ENCODE data around the gene ZNF333. TPM values are rescaled to one million over a fixed set of nuclear protein-coding genes. Genes with fewer than 3 reads are reported as not detected.

Gene ZNF333
- polyA plus RNA-seq, 1 of the 3 experiments (the other 2 are of a cell fraction): 15.2 TPM

DNA sequence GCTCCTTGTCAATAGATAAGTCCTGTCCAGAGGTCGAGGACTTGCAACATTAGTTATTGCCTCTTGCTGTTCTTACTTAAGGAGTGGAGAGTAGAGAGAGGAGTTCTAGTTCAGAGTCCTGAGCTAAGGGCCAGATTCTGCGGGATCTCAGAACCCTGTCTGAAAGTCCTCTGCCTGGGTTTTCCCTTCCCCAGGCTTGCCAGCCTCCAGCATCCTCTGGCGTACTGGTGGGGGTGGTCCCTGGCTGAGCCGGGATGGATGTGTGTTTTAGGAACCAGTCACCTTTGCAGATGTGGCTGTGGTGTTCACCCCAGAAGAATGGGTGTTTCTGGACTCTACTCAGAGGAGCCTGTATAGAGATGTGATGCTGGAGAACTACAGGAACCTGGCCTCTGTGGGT lies 26.0 kb downstream of the ZNF333 start:
- CTCF ChIA-PET: interaction anchor here (0.8 to 1.2 kb wide), 2 partner anchors 30 to 159 kb away, joined by 3 read pairs; no protein-coding TSS in a partner anchor
- H3K4me1 ChIP-seq (ENCODE audit: control insufficient read depth in 1 of 2, insufficient read depth in 2 of 2, low read depth in 1 of 2, low read length in 1 of 2): no peaks in the 10 kb centered on the region
- POLR2A ChIA-PET: no interaction called here
- H3K27me3 ChIP-seq (ENCODE audit: insufficient read depth): no peaks in the 10 kb centered on the region
- no peak overlapping the region for H3K4me2 ChIP-seq
- H4K20me1 ChIP-seq (ENCODE audit: insufficient read depth): no peaks in the 10 kb centered on the region
- peaks cover 47 to 53% of the 10 kb centered on the region in 2 experiments for H3K36me3 ChIP-seq (replicated peaks in 1 of 2; ENCODE audit: control insufficient read depth in 1 of 2, insufficient read depth in 2 of 2, low read length in 1 of 2)
- TF ChIP-seq TCF12 (IDR thresholded peaks at IDR 0.05) (no peak), FOXJ3 (CRISPR knock-in tag; IDR thresholded peaks at IDR 0.05) (no peak), NFIC (IDR thresholded peaks at IDR 0.05; ENCODE audit: borderline replicate concordance) (no peak), GATA2 (CRISPR knock-in tag; IDR thresholded peaks at IDR 0.05) (no peak), TAF1 (IDR thresholded peaks at IDR 0.05; ENCODE audit: borderline replicate concordance, low read depth, low read length) (no peak), EP300 (IDR thresholded peaks at IDR 0.05; ENCODE audit: borderline replicate concordance in 1 of 2, low read depth in 1 of 2, low read length in 1 of 2) (no peak), CHD2 (IDR thresholded peaks at IDR 0.05; ENCODE audit: low read length, partially characterized antibody) (no peak), ELF1 (IDR thresholded peaks at IDR 0.05) (no peak), RCOR1 (IDR thresholded peaks at IDR 0.05; ENCODE audit: low read length) (no peak), FOXM1 (IDR thresholded peaks at IDR 0.05; ENCODE audit: low read depth) (no peak), NRF1 (IDR thresholded peaks at IDR 0.05; ENCODE audit: low read depth, low read length) (no peak)
- TF ChIP-seq, protein P1, sequence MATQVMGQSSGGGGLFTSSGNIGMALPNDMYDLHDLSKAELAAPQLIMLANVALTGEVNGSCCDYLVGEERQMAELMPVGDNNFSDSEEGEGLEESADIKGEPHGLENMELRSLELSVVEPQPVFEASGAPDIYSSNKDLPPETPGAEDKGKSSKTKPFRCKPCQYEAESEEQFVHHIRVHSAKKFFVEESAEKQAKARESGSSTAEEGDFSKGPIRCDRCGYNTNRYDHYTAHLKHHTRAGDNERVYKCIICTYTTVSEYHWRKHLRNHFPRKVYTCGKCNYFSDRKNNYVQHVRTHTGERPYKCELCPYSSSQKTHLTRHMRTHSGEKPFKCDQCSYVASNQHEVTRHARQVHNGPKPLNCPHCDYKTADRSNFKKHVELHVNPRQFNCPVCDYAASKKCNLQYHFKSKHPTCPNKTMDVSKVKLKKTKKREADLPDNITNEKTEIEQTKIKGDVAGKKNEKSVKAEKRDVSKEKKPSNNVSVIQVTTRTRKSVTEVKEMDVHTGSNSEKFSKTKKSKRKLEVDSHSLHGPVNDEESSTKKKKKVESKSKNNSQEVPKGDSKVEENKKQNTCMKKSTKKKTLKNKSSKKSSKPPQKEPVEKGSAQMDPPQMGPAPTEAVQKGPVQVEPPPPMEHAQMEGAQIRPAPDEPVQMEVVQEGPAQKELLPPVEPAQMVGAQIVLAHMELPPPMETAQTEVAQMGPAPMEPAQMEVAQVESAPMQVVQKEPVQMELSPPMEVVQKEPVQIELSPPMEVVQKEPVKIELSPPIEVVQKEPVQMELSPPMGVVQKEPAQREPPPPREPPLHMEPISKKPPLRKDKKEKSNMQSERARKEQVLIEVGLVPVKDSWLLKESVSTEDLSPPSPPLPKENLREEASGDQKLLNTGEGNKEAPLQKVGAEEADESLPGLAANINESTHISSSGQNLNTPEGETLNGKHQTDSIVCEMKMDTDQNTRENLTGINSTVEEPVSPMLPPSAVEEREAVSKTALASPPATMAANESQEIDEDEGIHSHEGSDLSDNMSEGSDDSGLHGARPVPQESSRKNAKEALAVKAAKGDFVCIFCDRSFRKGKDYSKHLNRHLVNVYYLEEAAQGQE (IDR thresholded peaks at IDR 0.05; ENCODE audit: low read depth, low read length): no peak
- TF ChIP-seq, protein P2, sequence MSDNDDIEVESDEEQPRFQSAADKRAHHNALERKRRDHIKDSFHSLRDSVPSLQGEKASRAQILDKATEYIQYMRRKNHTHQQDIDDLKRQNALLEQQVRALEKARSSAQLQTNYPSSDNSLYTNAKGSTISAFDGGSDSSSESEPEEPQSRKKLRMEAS (IDR thresholded peaks at IDR 0.05; ENCODE audit: low read depth): no peak
- TF ChIP-seq, protein P3, sequence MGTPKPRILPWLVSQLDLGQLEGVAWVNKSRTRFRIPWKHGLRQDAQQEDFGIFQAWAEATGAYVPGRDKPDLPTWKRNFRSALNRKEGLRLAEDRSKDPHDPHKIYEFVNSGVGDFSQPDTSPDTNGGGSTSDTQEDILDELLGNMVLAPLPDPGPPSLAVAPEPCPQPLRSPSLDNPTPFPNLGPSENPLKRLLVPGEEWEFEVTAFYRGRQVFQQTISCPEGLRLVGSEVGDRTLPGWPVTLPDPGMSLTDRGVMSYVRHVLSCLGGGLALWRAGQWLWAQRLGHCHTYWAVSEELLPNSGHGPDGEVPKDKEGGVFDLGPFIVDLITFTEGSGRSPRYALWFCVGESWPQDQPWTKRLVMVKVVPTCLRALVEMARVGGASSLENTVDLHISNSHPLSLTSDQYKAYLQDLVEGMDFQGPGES (IDR thresholded peaks at IDR 0.05; ENCODE audit: low read depth, low read length): no peak
- TF ChIP-seq, protein P4, sequence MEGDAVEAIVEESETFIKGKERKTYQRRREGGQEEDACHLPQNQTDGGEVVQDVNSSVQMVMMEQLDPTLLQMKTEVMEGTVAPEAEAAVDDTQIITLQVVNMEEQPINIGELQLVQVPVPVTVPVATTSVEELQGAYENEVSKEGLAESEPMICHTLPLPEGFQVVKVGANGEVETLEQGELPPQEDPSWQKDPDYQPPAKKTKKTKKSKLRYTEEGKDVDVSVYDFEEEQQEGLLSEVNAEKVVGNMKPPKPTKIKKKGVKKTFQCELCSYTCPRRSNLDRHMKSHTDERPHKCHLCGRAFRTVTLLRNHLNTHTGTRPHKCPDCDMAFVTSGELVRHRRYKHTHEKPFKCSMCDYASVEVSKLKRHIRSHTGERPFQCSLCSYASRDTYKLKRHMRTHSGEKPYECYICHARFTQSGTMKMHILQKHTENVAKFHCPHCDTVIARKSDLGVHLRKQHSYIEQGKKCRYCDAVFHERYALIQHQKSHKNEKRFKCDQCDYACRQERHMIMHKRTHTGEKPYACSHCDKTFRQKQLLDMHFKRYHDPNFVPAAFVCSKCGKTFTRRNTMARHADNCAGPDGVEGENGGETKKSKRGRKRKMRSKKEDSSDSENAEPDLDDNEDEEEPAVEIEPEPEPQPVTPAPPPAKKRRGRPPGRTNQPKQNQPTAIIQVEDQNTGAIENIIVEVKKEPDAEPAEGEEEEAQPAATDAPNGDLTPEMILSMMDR (IDR thresholded peaks at IDR 0.05): no peak
- H3K79me2 ChIP-seq (ENCODE audit: insufficient read depth): no peaks in the 10 kb centered on the region
- no peak overlapping the region for H3K27ac ChIP-seq (ENCODE audit: low read depth in 2 of 2, low read length in 1 of 2)
- H3K9me3 ChIP-seq: peaks cover 31% of the 10 kb centered on the region
- 87% methylated on average over 2 of the region's 4 CpGs for WGBS (ENCODE audit: low lambda C conversion rate)
- no peak for DNase-seq
- no peaks in the 10 kb centered on the region for H3K9me2 ChIP-seq
- H3K9ac ChIP-seq: no peak overlapping the region
- H2AFZ ChIP-seq (ENCODE audit: low read depth): no peak overlapping the region
- no peak overlapping the region; a peak in 1 of 4 replicates for H3K4me3 ChIP-seq (ENCODE audit: low read depth in 2 of 2, low read length in 1 of 2)
- no peaks in the 10 kb centered on the region for H3F3A ChIP-seq (replicated peaks; ENCODE audit: insufficient read depth)
